H1 (cell line): ENCODE measurements around the gene ACAT2. TPM values are rescaled to one million over a fixed set of nuclear protein-coding genes. Genes with fewer than 3 reads are reported as not detected.

Source experiments
- CTCF ChIA-PET: fragments of 300-600 bp; sonication (Branson Sonifier 250); formaldehyde crosslinking; loops from one replicate; lab custom pipeline; 2021; ENCODE audit not compliant: partially characterized antibody; lab: Charles Lee
- POLR2A ChIA-PET: fragments of 300-600 bp; sonication (Branson Sonifier 250); formaldehyde crosslinking; loops from one replicate; lab custom pipeline; 2021; ENCODE audit warnings: inconsistent platforms; ENCODE audit not compliant: partially characterized antibody; lab: Charles Lee
- DNase-seq, 2 experiments: peaks; one replicate each; pipeline versions ENCODE4 v3.0.0 to v3.0.0-alpha.2; 2010 to 2022; ENCODE audit warnings: low spot score in 2 of 2, low read depth in 1 of 2, mixed read lengths in 1 of 2
- FAIRE-seq: peaks from 2 replicates; lab custom pipeline; 2011; peaks lifted over from hg19 to GRCh38; lab: Jason Lieb, UNC
- H2AFZ ChIP-seq: 2 replicates; pipeline ENCODE4 v1.8.1; 2012; ENCODE audit warnings: low read length, inconsistent platforms
- H2AK5ac ChIP-seq: 2 replicates; pipeline ENCODE4 v1.6.1; 2013; ENCODE audit warnings: low read depth, low read length
- H2BK120ac ChIP-seq: replicated peaks from 2 replicates; pipeline ENCODE3; 2013; ENCODE audit warnings: low read depth, low read length, inconsistent platforms
- H2BK12ac ChIP-seq: 2 replicates; pipeline ENCODE4 v1.6.1; 2013; ENCODE audit warnings: low read depth, low read length
- H2BK15ac ChIP-seq: 2 replicates; pipeline ENCODE4 v1.6.1; 2013; ENCODE audit warnings: low read length
- H2BK20ac ChIP-seq: 2 replicates; pipeline ENCODE4 v1.6.1; 2013; ENCODE audit warnings: low read length
- H2BK5ac ChIP-seq: 2 replicates; pipeline ENCODE4 v1.6.1; 2013; ENCODE audit warnings: low read depth, low read length
- H3K14ac ChIP-seq: 2 replicates; pipeline ENCODE4 v1.6.1; 2013; ENCODE audit warnings: inconsistent platforms; ENCODE audit not compliant: insufficient read length
- H3K18ac ChIP-seq: 2 replicates; pipeline ENCODE4 v1.6.1; 2013; ENCODE audit warnings: low read length; ENCODE audit errors: extremely low read depth
- H3K23ac ChIP-seq: 2 replicates; pipeline ENCODE4 v1.6.1; 2013; ENCODE audit warnings: inconsistent platforms; ENCODE audit not compliant: insufficient read length
- H3K23me2 ChIP-seq: 2 replicates; pipeline ENCODE4 v1.6.1; 2013; ENCODE audit warnings: low read depth, low read length
- H3K27ac ChIP-seq: 2 replicates; pipeline ENCODE4 v1.6.1; 2011; ENCODE audit warnings: low read depth, low read length, inconsistent platforms
- H3K27me3 ChIP-seq, 4 experiments: replicated peaks in 1 of 4; 1 replicate in 1 of 4; 2 replicates in 3 of 4; pipeline versions ENCODE4 v1.6.1 to v1.8.1; 2011 to 2013; ENCODE audit warnings: low read length in 3 of 4, mild to moderate bottlenecking in 3 of 4, inconsistent platforms in 2 of 4, mixed read lengths in 2 of 4, moderate library complexity in 1 of 4; ENCODE audit not compliant: control insufficient read depth in 3 of 4, insufficient read depth in 3 of 4; ENCODE audit errors: extremely low read depth in 1 of 4
- H3K36me3 ChIP-seq, 4 experiments: 2 replicates each; pipeline versions ENCODE4 v1.6.1 to v1.8.1; 2011 to 2013; ENCODE audit warnings: mild to moderate bottlenecking in 4 of 4, low read length in 3 of 4, moderate library complexity in 2 of 4, control low read depth in 1 of 4, inconsistent platforms in 1 of 4; ENCODE audit not compliant: insufficient read depth in 4 of 4, control insufficient read depth in 2 of 4
- H3K4ac ChIP-seq: replicated peaks from 2 replicates; pipeline ENCODE3; 2013; ENCODE audit warnings: low read length, low read depth, mixed read lengths, inconsistent platforms; ENCODE audit not compliant: insufficient read length
- H3K4me1 ChIP-seq, 4 experiments: replicated peaks in 1 of 4; 1 replicate in 1 of 4; 2 replicates in 3 of 4; pipeline versions ENCODE4 v1.6.1 to v1.8.1; 2011 to 2013; ENCODE audit warnings: low read length in 3 of 4, inconsistent platforms in 2 of 4, mixed read lengths in 1 of 4; ENCODE audit not compliant: insufficient read depth in 4 of 4, control insufficient read depth in 3 of 4
- H3K4me2 ChIP-seq, 2 experiments: 2 replicates each; pipeline versions ENCODE4 v1.6.1 to v1.8.1; 2011 to 2013; ENCODE audit warnings: low read depth in 2 of 2, low read length in 2 of 2, control low read depth in 1 of 2, inconsistent platforms in 1 of 2, mild to moderate bottlenecking in 1 of 2; ENCODE audit not compliant: insufficient read depth in 1 of 2
- H3K4me3 ChIP-seq, 4 experiments: fragments of 200-600, 300-600 bp in 1 of 4; sonication (generic), shearing (Covaris generic), sonication (Bioruptor Twin) in 1 of 4; 2 replicates each; pipeline versions ENCODE4 v1.5.1 to v1.8.1; 2011 to 2016; ENCODE audit warnings: low read length in 4 of 4, low read depth in 3 of 4, control low read depth in 2 of 4, inconsistent platforms in 2 of 4, mild to moderate bottlenecking in 2 of 4, mixed read lengths in 1 of 4, moderate library complexity in 1 of 4; ENCODE audit not compliant: insufficient read depth in 2 of 4; ENCODE audit errors: extremely low read depth in 1 of 4
- H3K56ac ChIP-seq: replicated peaks from 2 replicates; pipeline ENCODE3; 2013; ENCODE audit warnings: low read depth, mild to moderate bottlenecking, mixed read lengths, low read length, inconsistent platforms; ENCODE audit not compliant: insufficient read length
- H3K79me1 ChIP-seq: 2 replicates; pipeline ENCODE4 v1.6.1; 2013; ENCODE audit warnings: low read depth, low read length, control low read depth
- H3K79me2 ChIP-seq, 2 experiments: 2 replicates each; pipeline versions ENCODE4 v1.6.1 to v1.8.1; 2012 to 2013; ENCODE audit warnings: low read length in 2 of 2, mild to moderate bottlenecking in 2 of 2, inconsistent platforms in 1 of 2; ENCODE audit not compliant: insufficient read depth in 2 of 2, control insufficient read depth in 1 of 2
- H3K9ac ChIP-seq, 4 experiments: replicated peaks in 1 of 4; 1 replicate in 1 of 4; 2 replicates in 3 of 4; pipeline versions ENCODE4 v1.6.1 to v1.8.1; 2011 to 2013; ENCODE audit warnings: low read depth in 3 of 4, low read length in 3 of 4, control low read depth in 2 of 4, mild to moderate bottlenecking in 2 of 4, moderate library complexity in 2 of 4, inconsistent platforms in 1 of 4; ENCODE audit errors: extremely low read depth in 1 of 4
- H3K9me3 ChIP-seq, 2 experiments: 2 replicates each; pipeline versions ENCODE4 v1.6.1 to v1.8.1; 2012 to 2013; ENCODE audit warnings: mild to moderate bottlenecking in 2 of 2, moderate library complexity in 2 of 2, control low read depth in 1 of 2, inconsistent platforms in 1 of 2, low read depth in 1 of 2, low read length in 1 of 2, mixed read lengths in 1 of 2; ENCODE audit not compliant: insufficient read depth in 2 of 2
- H4K20me1 ChIP-seq, 2 experiments: replicated peaks in 1 of 2; 2 replicates each; pipeline versions ENCODE3 to v1.8.1; 2011 to 2013; ENCODE audit warnings: inconsistent platforms in 2 of 2, low read length in 2 of 2, mild to moderate bottlenecking in 1 of 2; ENCODE audit not compliant: insufficient read depth in 2 of 2, control insufficient read depth in 1 of 2
- H4K5ac ChIP-seq: 2 replicates; pipeline ENCODE4 v1.6.1; 2013; ENCODE audit warnings: low read length, low read depth, mixed read lengths, inconsistent platforms; ENCODE audit not compliant: insufficient read length
- H4K8ac ChIP-seq: 2 replicates; pipeline ENCODE4 v1.8.0; 2013; ENCODE audit warnings: mild to moderate bottlenecking, moderate library complexity, low read length, inconsistent platforms; ENCODE audit not compliant: insufficient read depth; ENCODE audit errors: extremely low read depth
- H4K91ac ChIP-seq: replicated peaks from 2 replicates; pipeline ENCODE3; 2013; ENCODE audit warnings: low read length, mixed read lengths, inconsistent platforms; ENCODE audit not compliant: insufficient read length
- CBX5 ChIP-seq: fragments of 300-800, 300-1000 bp; sonication (generic); IDR thresholded peaks from 2 replicates; pipeline ENCODE4 v1.7.1; 2016; ENCODE audit warnings: antibody characterized with exemption, low read length, low read depth
- CBX8 ChIP-seq: fragments of 300-800, 300-1000 bp; sonication (generic); IDR thresholded peaks from 2 replicates; pipeline ENCODE4 v1.7.1; 2016; ENCODE audit warnings: low read depth, low read length, borderline replicate concordance
- FOSL1 ChIP-seq: IDR thresholded peaks from 2 replicates; pipeline ENCODE4 v1.6.1; 2011; ENCODE audit warnings: mild to moderate bottlenecking, low read depth, low read length, moderate library complexity; ENCODE audit not compliant: insufficient read depth
- POLR2AphosphoS5 ChIP-seq: IDR thresholded peaks from 2 replicates; pipeline ENCODE4 v1.6.1; 2011; ENCODE audit warnings: low read depth, low read length
- RNF2 ChIP-seq: fragments of 200-900, 300-1000 bp; sonication (generic); IDR thresholded peaks from 2 replicates; pipeline ENCODE4 v1.7.1; 2016; ENCODE audit warnings: borderline replicate concordance, low read depth, mild to moderate bottlenecking, antibody characterized with exemption, low read length; ENCODE audit not compliant: poor library complexity, severe bottlenecking; ENCODE audit errors: missing control alignments
- SIRT6 ChIP-seq: IDR thresholded peaks from one replicate; pipeline ENCODE4 v1.7.1; 2012; ENCODE audit warnings: low read length, inconsistent platforms
- SIX5 ChIP-seq: IDR thresholded peaks from 2 replicates; pipeline ENCODE4 v1.6.1; 2011; ENCODE audit warnings: mild to moderate bottlenecking, low read depth, low read length
- SP1 ChIP-seq: IDR thresholded peaks from 2 replicates; pipeline ENCODE4 v1.6.1; 2011; ENCODE audit warnings: low read depth, low read length
- SUZ12 ChIP-seq: fragments of 200-600 bp; sonication (generic); IDR thresholded peaks from 2 replicates; pipeline ENCODE4 v1.6.1; 2012; ENCODE audit warnings: mild to moderate bottlenecking, inconsistent platforms, low read length, moderate library complexity, mixed read lengths
- WGBS, 2 experiments: shearing (Covaris generic) in 1 of 2; methylation state at CpG; one replicate each; pipeline versions ENCODE4 v1.1.6 to v1.1.7; 2013 to 2015; ENCODE audit warnings: low lambda C conversion rate in 2 of 2, mixed read lengths in 2 of 2, inconsistent platforms in 1 of 2, low coverage in 1 of 2, missing lambda C conversion rate in 1 of 2; ENCODE audit not compliant: insufficient replicate concordance in 2 of 2, insufficient coverage in 1 of 2, insufficient read length in 1 of 2; ENCODE audit errors: extremely low coverage in 1 of 2, missing lambda C conversion rate in 1 of 2; 5-methylcytosine and 5-hydroxymethylcytosine counted together
- polyA plus RNA-seq, 7 experiments: library from polyadenylated mRNA; depleted of rRNA in 3 of 7; stranded (reverse) in 5 of 7; unstranded in 2 of 7; fragments of >200 nt in 5 of 7; fragments of 200-250 nt in 2 of 7; gene quantifications; 1 replicate in 5 of 7; 2 replicates in 1 of 7; 4 replicates in 1 of 7; pipeline versions ENCODE4 v1.2.1 to v1.2.3, GENCODE V29; 2011 to 2013; ENCODE audit warnings: missing spikeins in 2 of 7, mixed read lengths in 2 of 7
- total RNA-seq: library from RNA; stranded (reverse); fragmentation: NEBNext Ultra II Directional; extraction: Animal tissue kit (Norgen Biotek cat#: 25700); gene quantifications from 2 replicates; pipeline ENCODE4 v1.2.1, GENCODE V29; 2021

The ACAT2 gene
- total and polyA plus RNA-seq, 2 of the 8 experiments (the other 6 are each of a cell fraction or from before 2014, with no cell fraction given): 61.6 to 166 TPM

GRCh38 chr6:159716247-159717096 is 45.4 kb upstream of the ACAT2 start:
- CTCF ChIA-PET: interaction anchor here (0.6 to 4.5 kb wide), 2 partner anchors 13 to 18 kb away, joined by 3 to 16 read pairs; no protein-coding TSS in a partner anchor
- Histone ChIP-seq H2BK5ac (no peak overlapping the region), H3K23ac (no peak overlapping the region), H3K79me1 (no peaks in the 10 kb centered on the region; the same call in 1 of the 2 replicates), H4K91ac (no peak overlapping the region), H3K9me3 (no peaks in the 10 kb centered on the region), H3K56ac (no peak overlapping the region), H2AFZ (no peak overlapping the region), H3K27ac (no peak overlapping the region), H3K4me2 (no peak overlapping the region), H2AK5ac (no peak overlapping the region), H3K9ac (no peak overlapping the region), H3K79me2 (peaks cover 0 to 4% of the 10 kb centered on the region in 2 experiments; a peak in 1 of 4 replicates), H3K36me3 (no peaks in the 10 kb centered on the region), H4K8ac (no peak overlapping the region), H4K20me1 (peaks cover 0 to 2% of the 10 kb centered on the region in 2 experiments), H2BK15ac (no peak overlapping the region), H4K5ac (no peak overlapping the region), H3K4me3 (no peak overlapping the region), H3K4me1 (no peaks in the 10 kb centered on the region), H3K23me2 (peaks cover 8% of the 10 kb centered on the region; the same call in 1 of the 2 replicates), H2BK120ac (no peak overlapping the region), H2BK20ac (no peak overlapping the region), H3K14ac (no peak overlapping the region), H3K4ac (no peak overlapping the region), H3K18ac (no peak overlapping the region), H3K27me3 (no peaks in the 10 kb centered on the region), H2BK12ac (no peak overlapping the region)
- WGBS, 2 experiments: 90% methylated on average over 5 of the region's 5 CpGs; no CpG with 5 or more reads in 1 of the 2 experiments
- FAIRE-seq (no peak), DNase-seq (no peak)
- POLR2A ChIA-PET: interaction anchor here (0.9 to 2.7 kb wide), 3 partner anchors 10 to 12 kb away, joined by 3 to 18 read pairs (median 4); partner anchors contain the start of gene WTAP
- TF ChIP-seq SUZ12 (no peak), SIX5 (no peak), RNF2 (no peak), SIRT6 (no peak), POLR2AphosphoS5 (no peak), CBX8 (no peak), SP1 (no peak), FOSL1 (no peak), CBX5 (no peak)
